A673 (cell line): ENCODE measurements around the gene GMFB. TPM values are rescaled to one million over a fixed set of nuclear protein-coding genes. Genes with fewer than 3 reads are reported as not detected.
"Not testable (repeated sequence)": the region's sequence is repeated elsewhere in the genome, so short reads cannot be mapped to it uniquely, and the experiment has no call there.

Experiments used
- BruUV-seq: library from RNA; stranded (reverse); fragments of 400-500 nt; replicated peaks from 2 replicates; lab custom pipeline; 2021; lab: Mats Ljungman, UMichigan
- CTCF ChIA-PET: fragments of 300-600 bp; sonication (Branson Sonifier 250); formaldehyde crosslinking; loops from one replicate; lab custom pipeline; 2022; ENCODE audit warnings: antibody characterized with exemption; lab: Charles Lee
- POLR2A ChIA-PET: fragments of 300-600 bp; sonication (Branson Sonifier 250); formaldehyde crosslinking; loops from one replicate; lab custom pipeline; 2022; ENCODE audit warnings: antibody characterized with exemption; ENCODE audit not compliant: low non-redundant PET; lab: Charles Lee
- DNase-seq: peaks from one replicate; pipeline ENCODE4 v3.0.0-alpha.2; 2015; ENCODE audit warnings: low spot score
- H3K27ac ChIP-seq: fragments of 200-600 bp; sonication (generic); 2 replicates; pipeline ENCODE4 v1.5.1; 2016; ENCODE audit warnings: mixed run types, low read depth, mild to moderate bottlenecking, mixed read lengths, antibody characterized with exemption, low read length; ENCODE audit not compliant: poor library complexity, severe bottlenecking
- H3K27me3 ChIP-seq: fragments of 200-600 bp; sonication (generic); replicated peaks from 2 replicates; pipeline ENCODE4 v1.6.1; 2017; ENCODE audit warnings: mixed run types, low read depth, mild to moderate bottlenecking, mixed read lengths, antibody characterized with exemption, low read length; ENCODE audit not compliant: insufficient read depth, poor library complexity
- H3K36me3 ChIP-seq: fragments of 200-600 bp; sonication (generic); 2 replicates; pipeline ENCODE4 v1.6.1; 2016; ENCODE audit warnings: mixed run types, mild to moderate bottlenecking, mixed read lengths, antibody characterized with exemption, low read length; ENCODE audit not compliant: insufficient read depth, poor library complexity, severe bottlenecking
- H3K4me1 ChIP-seq: fragments of 200-600 bp; sonication (generic); 2 replicates; pipeline ENCODE4 v1.6.1; 2017; ENCODE audit warnings: mixed run types, mild to moderate bottlenecking, mixed read lengths, antibody characterized with exemption, low read length; ENCODE audit not compliant: insufficient read depth, poor library complexity, severe bottlenecking
- H3K4me3 ChIP-seq: fragments of 200-600 bp; sonication (generic); 2 replicates; pipeline ENCODE4 v1.5.1; 2016; ENCODE audit warnings: low read depth, mixed run types, mild to moderate bottlenecking, mixed read lengths, low read length; ENCODE audit not compliant: poor library complexity, severe bottlenecking
- H3K9me3 ChIP-seq: fragments of 200-600 bp; sonication (generic); 2 replicates; pipeline ENCODE4 v1.6.1; 2016; ENCODE audit warnings: mixed run types, low read depth, mild to moderate bottlenecking, mixed read lengths, antibody characterized with exemption, low read length; ENCODE audit not compliant: poor library complexity, severe bottlenecking
- EZH2 ChIP-seq: fragments of 200-600 bp; sonication (generic); IDR thresholded peaks from 2 replicates; pipeline ENCODE4 v1.6.1; 2017; ENCODE audit warnings: borderline replicate concordance, low read depth, mild to moderate bottlenecking, mixed read lengths, antibody characterized with exemption, low read length; ENCODE audit not compliant: poor library complexity, severe bottlenecking
- intact Hi-C: fragments of 100-400 bp; cut with micrococcal nuclease; formaldehyde crosslinking; loops from one replicate; pipeline ENCODE4 v1.10.0; 2022; ENCODE audit not compliant: unreplicated experiment
- total RNA-seq: library from RNA; stranded (reverse); gene quantifications from 2 replicates; pipeline ENCODE4 v1.2.3, GENCODE V29; 2021
- TF ChIP-seq, protein P1 (sequence below): fragments of 300-800, 200-600 bp; sonication (generic); conservative IDR thresholded peaks from 2 replicates; pipeline ENCODE4 v1.5.1; 2017; ENCODE audit warnings: low read depth, mild to moderate bottlenecking, antibody characterized with exemption, low read length, moderate library complexity, mixed read lengths

Gene GMFB
- total RNA-seq, 1 experiment from 2014 or later = 76.8 TPM

DNA sequence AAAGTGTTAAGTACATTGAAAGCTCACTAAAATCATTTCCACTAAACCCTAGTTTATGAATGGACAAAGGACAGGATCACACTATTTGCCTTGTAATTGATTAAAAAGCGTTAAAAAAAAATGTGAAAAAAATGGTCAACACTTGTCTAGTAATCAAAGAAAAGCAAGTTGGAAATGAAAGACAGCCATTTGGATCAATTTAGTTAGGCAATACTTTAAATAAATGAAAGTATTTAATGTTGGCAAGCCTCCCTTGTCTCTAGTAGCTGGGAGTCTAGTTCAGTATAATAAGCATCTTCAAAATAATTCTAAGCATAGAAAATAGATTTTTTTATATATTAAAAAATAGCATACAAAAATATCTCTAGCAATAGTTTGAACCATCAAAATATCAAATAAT is 33.4 kb downstream of the GMFB start:
- BruUV-seq = no TSS peak
- Histone ChIP-seq H3K9me3 (peaks cover 7% of the 10 kb centered on the region), H3K4me1 (no peaks in the 10 kb centered on the region), H3K27me3 (no peaks in the 10 kb centered on the region), H3K4me3 (no peak overlapping the region), H3K27ac (no peak overlapping the region), H3K36me3 (no peaks in the 10 kb centered on the region)
- intact Hi-C loops = no loop called here
- POLR2A ChIA-PET = no interaction called here
- CTCF ChIA-PET = no interaction called here
- DNase-seq = no peak
- TF ChIP-seq EZH2 = no peak
- TF ChIP-seq, protein P1, sequence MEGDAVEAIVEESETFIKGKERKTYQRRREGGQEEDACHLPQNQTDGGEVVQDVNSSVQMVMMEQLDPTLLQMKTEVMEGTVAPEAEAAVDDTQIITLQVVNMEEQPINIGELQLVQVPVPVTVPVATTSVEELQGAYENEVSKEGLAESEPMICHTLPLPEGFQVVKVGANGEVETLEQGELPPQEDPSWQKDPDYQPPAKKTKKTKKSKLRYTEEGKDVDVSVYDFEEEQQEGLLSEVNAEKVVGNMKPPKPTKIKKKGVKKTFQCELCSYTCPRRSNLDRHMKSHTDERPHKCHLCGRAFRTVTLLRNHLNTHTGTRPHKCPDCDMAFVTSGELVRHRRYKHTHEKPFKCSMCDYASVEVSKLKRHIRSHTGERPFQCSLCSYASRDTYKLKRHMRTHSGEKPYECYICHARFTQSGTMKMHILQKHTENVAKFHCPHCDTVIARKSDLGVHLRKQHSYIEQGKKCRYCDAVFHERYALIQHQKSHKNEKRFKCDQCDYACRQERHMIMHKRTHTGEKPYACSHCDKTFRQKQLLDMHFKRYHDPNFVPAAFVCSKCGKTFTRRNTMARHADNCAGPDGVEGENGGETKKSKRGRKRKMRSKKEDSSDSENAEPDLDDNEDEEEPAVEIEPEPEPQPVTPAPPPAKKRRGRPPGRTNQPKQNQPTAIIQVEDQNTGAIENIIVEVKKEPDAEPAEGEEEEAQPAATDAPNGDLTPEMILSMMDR = no peak

GRCh38 chr14:54453990-54454389 is 34.8 kb downstream of the GMFB start:
- H3K27me3 ChIP-seq, H3K4me3 ChIP-seq, CTCF ChIA-PET, H3K27ac ChIP-seq, DNase-seq, intact Hi-C loops, H3K9me3 ChIP-seq, BruUV-seq, POLR2A ChIA-PET, H3K4me1 ChIP-seq, H3K36me3 ChIP-seq: not testable (repeated sequence)

- TF ChIP-seq, protein P1 = no peak
- no peak for TF ChIP-seq EZH2
- Histone ChIP-seq H3K36me3 (no peaks in the 10 kb centered on the region), H3K9me3 (no peaks in the 10 kb centered on the region), H3K4me1 (no peaks in the 10 kb centered on the region), H3K27me3 (no peaks in the 10 kb centered on the region), H3K27ac (no peak overlapping the region), H3K4me3 (no peak overlapping the region)
- POLR2A ChIA-PET = no interaction called here
- DNase-seq = no peak
- CTCF ChIA-PET = no interaction called here
- BruUV-seq = no TSS peak
- intact Hi-C loops = no loop called here
Observed at GRCh38 chr14:54453252-54453651, 35.5 kb downstream of the GMFB start.

GRCh38 chr14:54451961-54452360 is 36.8 kb downstream of the GMFB start:
- TF ChIP-seq EZH2 = no peak
- TF ChIP-seq, protein P1 = no peak
- CTCF ChIA-PET = no interaction called here

More at GRCh38 chr14:54451961-54452360, 36.8 kb downstream of the GMFB start:
- no peaks in the 10 kb centered on the region for H3K4me1 ChIP-seq
- no peak overlapping the region for H3K27ac ChIP-seq
- DNase-seq = no peak
- intact Hi-C loops = no loop called here
- POLR2A ChIA-PET = no interaction called here
- no peaks in the 10 kb centered on the region for H3K36me3 ChIP-seq
- no peaks in the 10 kb centered on the region for H3K9me3 ChIP-seq
- no peaks in the 10 kb centered on the region for H3K27me3 ChIP-seq
- H3K4me3 ChIP-seq = no peak overlapping the region
- BruUV-seq = no TSS peak
